AG04449 (cell line): ENCODE data around the gene MPO.

ENCODE experiments used
- CTCF ChIA-PET: fragments of 350-600 bp; formaldehyde crosslinking; extraction: SDS; loops from one replicate; lab custom pipeline; 2021; ENCODE audit warnings: antibody characterized with exemption; lab: Yijun Ruan, JAX
- POLR2A ChIA-PET: fragments of 400-600, 350-600 bp; formaldehyde crosslinking; extraction: SDS; loops from one replicate; lab custom pipeline; 2020; ENCODE audit warnings: antibody characterized with exemption, inconsistent platforms; lab: Yijun Ruan, JAX
- DNase-seq: peaks from one replicate; pipeline ENCODE4 v3.0.0-alpha.2; 2010; ENCODE audit warnings: low read depth, low spot score
- H3K4me3 ChIP-seq: 2 replicates; pipeline ENCODE4 v1.5.1; 2011; ENCODE audit warnings: low read depth, mild to moderate bottlenecking, control low read depth, low read length
- CTCF ChIP-seq: IDR thresholded peaks from one replicate; pipeline ENCODE4 v1.5.1; 2011; ENCODE audit warnings: mild to moderate bottlenecking, moderate library complexity, low read length, control low read depth, inconsistent platforms; ENCODE audit not compliant: insufficient read depth; ENCODE audit errors: missing control alignments

The MPO gene

DNA sequence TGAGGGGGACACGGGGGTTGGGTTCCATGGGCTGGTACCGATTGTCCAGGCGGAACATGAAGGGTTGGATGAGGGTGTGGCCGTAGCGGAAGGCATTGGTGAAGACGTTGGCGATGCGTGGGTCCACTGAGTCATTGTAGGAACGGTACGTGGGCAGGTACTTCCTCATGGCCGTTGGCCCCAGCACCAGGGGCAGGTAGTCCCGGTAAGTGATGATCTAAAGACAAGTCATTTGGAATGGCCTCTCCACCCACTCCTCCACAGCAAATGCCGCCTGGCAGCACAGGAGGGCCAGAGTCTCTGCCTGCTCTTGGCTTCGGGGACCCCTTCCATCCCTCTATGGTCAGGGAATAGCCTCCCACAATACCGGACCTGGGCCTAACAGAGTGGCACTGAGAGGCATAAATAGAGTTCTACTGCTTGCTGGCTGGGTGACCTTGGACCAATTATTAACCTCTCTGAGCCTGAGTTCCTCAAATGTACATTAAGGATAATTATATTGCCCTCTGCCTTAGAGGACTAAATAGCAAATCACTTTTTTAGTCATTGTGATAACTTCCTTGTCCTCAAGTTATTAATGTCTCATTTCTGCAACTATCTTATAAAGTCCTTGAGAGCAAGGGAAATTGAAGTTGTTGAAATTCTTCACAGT is 7.2 kb downstream of the MPO start:
- no peak overlapping the region for H3K4me3 ChIP-seq
- CTCF ChIA-PET = interaction anchor here (0.7 to 1.4 kb wide), 2 partner anchors 31 to 174 kb away, joined by 3 read pairs; no protein-coding TSS in a partner anchor
- TF ChIP-seq CTCF = no peak
- no peak for DNase-seq
- POLR2A ChIA-PET = no interaction called here

- no peak overlapping the region for H3K4me3 ChIP-seq
- no peak for DNase-seq
Measured at GRCh38 chr17:58272367-58273280, 8.1 kb downstream of the MPO start.

GRCh38 chr17:58271216-58271931 is 9.4 kb downstream of the MPO start:
- CTCF ChIA-PET = no interaction called here

More at GRCh38 chr17:58272367-58273280, 8.1 kb downstream of the MPO start:
- POLR2A ChIA-PET = no interaction called here
- CTCF ChIA-PET = interaction anchor here (0.7 to 1.4 kb wide), 2 partner anchors 32 to 175 kb away, joined by 3 read pairs; no protein-coding TSS in a partner anchor
- no peak for TF ChIP-seq CTCF

GRCh38 chr17:58270476-58271215 is 10.1 kb downstream of the MPO start:
- ChIA-PET POLR2A (no interaction called here), CTCF (no interaction called here)
- no peak for TF ChIP-seq CTCF
- DNase-seq = no peak
- H3K4me3 ChIP-seq = no peak overlapping the region

More at GRCh38 chr17:58271216-58271931, 9.4 kb downstream of the MPO start:
- no peak for TF ChIP-seq CTCF
- no peak overlapping the region for H3K4me3 ChIP-seq
- DNase-seq = no peak
- POLR2A ChIA-PET = no interaction called here

- no peak for DNase-seq
Measured at GRCh38 chr17:58269557-58270291, 11.0 kb downstream of the MPO start.

More at GRCh38 chr17:58269557-58270291, 11.0 kb downstream of the MPO start:
- ChIA-PET CTCF (no interaction called here), POLR2A (no interaction called here)
- no peak for TF ChIP-seq CTCF
- no peak overlapping the region for H3K4me3 ChIP-seq
